ENCODE measurements around the gene CMTM4. TPM values are rescaled to one million over a fixed set of nuclear protein-coding genes. Genes with fewer than 3 reads are reported as not detected.

Gene CMTM4
- total and polyA plus RNA-seq, 2 experiments from 2014 or later: 3.5 to 21.1 TPM

DNA sequence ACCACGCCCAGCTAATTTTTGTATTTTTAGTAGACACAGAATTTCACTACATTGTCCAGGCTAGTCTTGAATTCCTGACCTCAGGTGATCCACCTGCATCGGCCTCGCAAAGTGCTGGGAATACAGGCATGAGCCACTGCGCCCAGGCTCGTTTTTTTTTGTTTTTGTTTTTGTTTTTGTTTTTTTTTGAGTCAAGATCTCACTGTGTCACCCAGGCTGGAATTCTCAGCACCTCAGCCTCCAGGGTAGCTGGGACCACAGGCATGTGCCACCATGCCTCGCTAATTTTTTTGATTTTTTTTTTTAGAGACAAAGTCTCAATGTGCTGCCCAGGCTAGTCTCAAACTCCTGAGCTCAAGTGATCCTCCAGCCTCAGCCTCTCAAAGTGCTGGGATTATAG is 17.5 kb upstream of the CMTM4 start:
- Histone ChIP-seq H3K79me2 (ENCODE audit: insufficient read depth) (no peaks in the 10 kb centered on the region), H3K4me2 (ENCODE audit: unreplicated experiment) (no peak overlapping the region), H3K27ac (no peak overlapping the region), H4K20me1 (ENCODE audit: insufficient read depth) (no peaks in the 10 kb centered on the region), H3K4me1 (ENCODE audit: insufficient read depth) (peaks cover 12% of the 10 kb centered on the region), H3K9ac (no peak overlapping the region), H3K9me3 (ENCODE audit: low read depth) (no peaks in the 10 kb centered on the region), H3K27me3 (replicated peaks; ENCODE audit: insufficient read depth) (no peaks in the 10 kb centered on the region), H3F3A (ENCODE audit: insufficient read depth) (peaks cover 16% of the 10 kb centered on the region), H3K9me2 (ENCODE audit: insufficient read depth) (no peaks in the 10 kb centered on the region), H3K4me3 (no peak overlapping the region), H2AFZ (no peak overlapping the region), H3K36me3 (ENCODE audit: low read depth) (0 out of 2 replicates have a peak, but pooled peaks cover 4% of the 10 kb centered on the region)
- no peak for TF ChIP-seq EZH2 (IDR thresholded peaks at IDR 0.05; ENCODE audit: insufficient read depth, poor library complexity, severe bottlenecking)
- no peak for TF ChIP-seq EZH2phosphoT487 (IDR thresholded peaks at IDR 0.05; ENCODE audit: insufficient read depth, low read depth)
- in situ Hi-C loops (cut with MboI): no loop called here
- DNase-seq: no peak
- 85 to 87% methylated on average over 6 of the region's 6 CpGs for WGBS, 2 experiments (ENCODE audit: low coverage in 1 of 2, low lambda C conversion rate in 2 of 2, missing lambda C conversion rate in 2 of 2)

DNA sequence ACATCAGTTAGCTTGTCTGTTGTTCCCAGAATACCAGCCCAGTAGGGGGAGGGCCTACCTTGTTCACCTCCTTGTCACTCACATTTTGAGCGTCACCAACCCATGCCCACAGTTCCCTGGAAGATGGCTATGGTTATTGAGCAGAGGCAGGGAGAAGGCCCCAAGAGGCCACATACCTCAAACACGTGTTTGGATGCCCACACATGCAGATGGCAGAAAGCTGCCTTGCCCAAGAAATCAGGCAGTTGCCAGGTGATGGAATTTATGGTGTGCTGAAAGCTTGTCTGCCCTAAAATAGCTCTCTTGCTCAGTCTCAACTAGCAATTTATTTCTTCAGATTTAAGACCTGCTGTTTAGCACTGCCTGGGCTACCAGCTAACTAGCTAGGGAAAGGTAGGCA is 16.5 kb upstream of the CMTM4 start:
- Histone ChIP-seq H3K79me2 (ENCODE audit: insufficient read depth) (no peaks in the 10 kb centered on the region), H3F3A (ENCODE audit: insufficient read depth) (peaks cover 10% of the 10 kb centered on the region), H4K20me1 (ENCODE audit: insufficient read depth) (no peaks in the 10 kb centered on the region), H2AFZ (no peak overlapping the region), H3K4me1 (ENCODE audit: insufficient read depth) (peaks cover 10% of the 10 kb centered on the region), H3K9ac (no peak overlapping the region), H3K36me3 (ENCODE audit: low read depth) (no peaks in the 10 kb centered on the region), H3K9me2 (ENCODE audit: insufficient read depth) (no peaks in the 10 kb centered on the region), H3K27ac (no peak overlapping the region), H3K4me3 (no peak overlapping the region), H3K9me3 (ENCODE audit: low read depth) (no peaks in the 10 kb centered on the region), H3K27me3 (replicated peaks; ENCODE audit: insufficient read depth) (no peaks in the 10 kb centered on the region), H3K4me2 (ENCODE audit: unreplicated experiment) (no peak overlapping the region)
- TF ChIP-seq EZH2 (IDR thresholded peaks at IDR 0.05; ENCODE audit: insufficient read depth, poor library complexity, severe bottlenecking) (no peak), EZH2phosphoT487 (IDR thresholded peaks at IDR 0.05; ENCODE audit: insufficient read depth, low read depth) (no peak)
- peak; percentile 19 for DNase-seq
- in situ Hi-C loops (cut with MboI): no loop called here
- 17 to 39% methylated on average over 2 of the region's 2 CpGs for WGBS, 2 experiments (ENCODE audit: low coverage in 1 of 2, low lambda C conversion rate in 2 of 2, missing lambda C conversion rate in 2 of 2)

GRCh38 chr16:66712512-66712911 is 16.0 kb upstream of the CMTM4 start:
- Histone ChIP-seq H3F3A (ENCODE audit: insufficient read depth) (peaks cover 4% of the 10 kb centered on the region), H3K79me2 (ENCODE audit: insufficient read depth) (no peaks in the 10 kb centered on the region), H3K4me1 (ENCODE audit: insufficient read depth) (peaks cover 4% of the 10 kb centered on the region), H3K9me2 (ENCODE audit: insufficient read depth) (no peaks in the 10 kb centered on the region), H3K36me3 (ENCODE audit: low read depth) (no peaks in the 10 kb centered on the region), H3K27ac (no peak overlapping the region), H3K27me3 (replicated peaks; ENCODE audit: insufficient read depth) (no peaks in the 10 kb centered on the region), H3K9me3 (ENCODE audit: low read depth) (no peaks in the 10 kb centered on the region), H4K20me1 (ENCODE audit: insufficient read depth) (no peaks in the 10 kb centered on the region), H3K4me3 (no peak overlapping the region), H3K9ac (no peak overlapping the region), H3K4me2 (ENCODE audit: unreplicated experiment) (no peak overlapping the region), H2AFZ (no peak overlapping the region)
- DNase-seq: no peak
- TF ChIP-seq EZH2phosphoT487 (IDR thresholded peaks at IDR 0.05; ENCODE audit: insufficient read depth, low read depth) (no peak), EZH2 (IDR thresholded peaks at IDR 0.05; ENCODE audit: insufficient read depth, poor library complexity, severe bottlenecking) (no peak)
- in situ Hi-C loops (cut with MboI): no loop called here

- no peaks in the 10 kb centered on the region for H3K27me3 ChIP-seq (replicated peaks; ENCODE audit: insufficient read depth)
- TF ChIP-seq EZH2 (IDR thresholded peaks at IDR 0.05; ENCODE audit: insufficient read depth, poor library complexity, severe bottlenecking): no peak
- TF ChIP-seq EZH2phosphoT487 (IDR thresholded peaks at IDR 0.05; ENCODE audit: insufficient read depth, low read depth): no peak
- H3K4me1 ChIP-seq (ENCODE audit: insufficient read depth): no peaks in the 10 kb centered on the region
- DNase-seq: no peak
- no peaks in the 10 kb centered on the region for H3K9me3 ChIP-seq (ENCODE audit: low read depth)
- no peak overlapping the region for H3K4me2 ChIP-seq (ENCODE audit: unreplicated experiment)
- H3K9ac ChIP-seq: no peak overlapping the region
- H3K9me2 ChIP-seq (ENCODE audit: insufficient read depth): no peaks in the 10 kb centered on the region
- H4K20me1 ChIP-seq (ENCODE audit: insufficient read depth): no peaks in the 10 kb centered on the region
- H3K79me2 ChIP-seq (ENCODE audit: insufficient read depth): no peaks in the 10 kb centered on the region
- no peak overlapping the region for H3K27ac ChIP-seq
- in situ Hi-C loops (cut with MboI): no loop called here
- no peaks in the 10 kb centered on the region for H3F3A ChIP-seq (ENCODE audit: insufficient read depth)
- no peak overlapping the region for H3K4me3 ChIP-seq
- H3K36me3 ChIP-seq (ENCODE audit: low read depth): no peaks in the 10 kb centered on the region
- no peak overlapping the region for H2AFZ ChIP-seq
Measured at GRCh38 chr16:66711581-66711980, 15.0 kb upstream of the CMTM4 start.

DNA sequence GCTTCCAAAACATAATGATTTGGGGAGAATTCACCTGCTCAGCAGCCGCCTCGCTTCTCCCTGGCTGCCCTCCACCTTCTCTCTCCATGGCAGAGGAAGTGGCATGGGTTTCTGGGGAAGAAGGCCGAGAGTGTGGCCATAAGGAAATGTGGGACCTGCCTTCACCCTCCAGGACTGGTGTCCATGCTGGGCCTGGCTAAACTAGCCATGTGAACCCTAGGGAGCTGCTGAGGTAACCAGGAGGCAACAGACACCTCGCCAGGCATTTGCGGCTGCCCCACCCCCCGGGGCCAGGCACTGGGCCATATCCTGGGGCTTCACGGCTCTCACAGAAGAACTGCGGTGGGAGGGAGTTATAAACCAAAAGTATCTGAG is 9.9 kb upstream of the CMTM4 start:
- Histone ChIP-seq H3K79me2 (ENCODE audit: insufficient read depth) (no peaks in the 10 kb centered on the region), H3K9me2 (ENCODE audit: insufficient read depth) (no peaks in the 10 kb centered on the region), H3K9me3 (ENCODE audit: low read depth) (no peaks in the 10 kb centered on the region), H2AFZ (no peak overlapping the region), H3K27ac (no peak overlapping the region), H3K4me3 (no peak overlapping the region), H4K20me1 (ENCODE audit: insufficient read depth) (no peaks in the 10 kb centered on the region), H3K36me3 (ENCODE audit: low read depth) (no peaks in the 10 kb centered on the region), H3K4me2 (ENCODE audit: unreplicated experiment) (no peak overlapping the region), H3K27me3 (replicated peaks; ENCODE audit: insufficient read depth) (no peaks in the 10 kb centered on the region), H3K4me1 (ENCODE audit: insufficient read depth) (0 out of 2 replicates have a peak, but pooled peaks cover 5% of the 10 kb centered on the region), H3K9ac (no peak overlapping the region), H3F3A (ENCODE audit: insufficient read depth) (0 out of 2 replicates have a peak, but pooled peaks cover 7% of the 10 kb centered on the region)
- WGBS, 2 experiments (ENCODE audit: low coverage in 1 of 2, low lambda C conversion rate in 2 of 2, missing lambda C conversion rate in 2 of 2): 75% methylated on average over 8 of the region's 8 CpGs
- in situ Hi-C loops (cut with MboI): loop anchor here (10.0 kb wide), 1 partner anchor 92 kb away; no protein-coding TSS in a partner anchor
- DNase-seq: no peak
- TF ChIP-seq EZH2phosphoT487 (IDR thresholded peaks at IDR 0.05; ENCODE audit: insufficient read depth, low read depth) (no peak), EZH2 (IDR thresholded peaks at IDR 0.05; ENCODE audit: insufficient read depth, poor library complexity, severe bottlenecking) (no peak)
